H9 (cell line): Measurements from ENCODE around the gene TGFBR2. TPM values are rescaled to one million over a fixed set of nuclear protein-coding genes. Genes with fewer than 3 reads are reported as not detected.

ENCODE experiments used
- DNase-seq: peaks from one replicate; pipeline ENCODE4 v3.0.0-alpha.2; 2017
- H2AFZ ChIP-seq: one replicate; pipeline ENCODE4 v1.6.1; 2013; ENCODE audit warnings: mild to moderate bottlenecking, low read length, control low read depth, moderate library complexity
- H2AK5ac ChIP-seq: 2 replicates; pipeline ENCODE4 v1.6.1; 2013; ENCODE audit warnings: low read length, control low read depth, mixed read lengths; ENCODE audit not compliant: insufficient read length
- H2BK120ac ChIP-seq: one replicate; pipeline ENCODE4 v1.6.1; 2013; ENCODE audit warnings: low read depth, mild to moderate bottlenecking, low read length, control low read depth, inconsistent platforms; ENCODE audit not compliant: poor library complexity, severe bottlenecking
- H2BK12ac ChIP-seq: 2 replicates; pipeline ENCODE4 v1.6.1; 2013; ENCODE audit warnings: low read length, control low read depth, mixed read lengths, low read depth; ENCODE audit not compliant: insufficient read length
- H2BK15ac ChIP-seq: 2 replicates; pipeline ENCODE4 v1.6.1; 2013; ENCODE audit warnings: low read depth, low read length, control low read depth
- H2BK20ac ChIP-seq: one replicate; pipeline ENCODE4 v1.6.1; 2013; ENCODE audit warnings: low read depth, mild to moderate bottlenecking, low read length, control low read depth, inconsistent platforms; ENCODE audit not compliant: poor library complexity, severe bottlenecking
- H2BK5ac ChIP-seq: 2 replicates; pipeline ENCODE4 v1.6.1; 2013; ENCODE audit warnings: low read length, control low read depth, mixed read lengths; ENCODE audit not compliant: insufficient read length
- H3K14ac ChIP-seq: 2 replicates; pipeline ENCODE4 v1.6.1; 2013; ENCODE audit warnings: low read length, control low read depth; ENCODE audit not compliant: insufficient read depth
- H3K18ac ChIP-seq: 2 replicates; pipeline ENCODE4 v1.6.1; 2013; ENCODE audit warnings: low read depth, mild to moderate bottlenecking, mixed read lengths, low read length, control low read depth; ENCODE audit not compliant: insufficient read length
- H3K23ac ChIP-seq: 2 replicates; pipeline ENCODE4 v1.6.1; 2013; ENCODE audit warnings: low read length, control low read depth, mixed read lengths, low read depth; ENCODE audit not compliant: insufficient read length
- H3K23me2 ChIP-seq: 2 replicates; pipeline ENCODE4 v1.6.1; 2013; ENCODE audit warnings: low read depth, mild to moderate bottlenecking, mixed read lengths, low read length, control low read depth; ENCODE audit not compliant: insufficient read length, poor library complexity, severe bottlenecking
- H3K27ac ChIP-seq: 2 replicates; pipeline ENCODE4 v1.5.1; 2013; ENCODE audit warnings: low read length, control low read depth, mixed read lengths, low read depth; ENCODE audit not compliant: insufficient read length
- H3K27me3 ChIP-seq: 2 replicates; pipeline ENCODE4 v1.6.1; 2013; ENCODE audit warnings: low read length, control low read depth, inconsistent platforms; ENCODE audit not compliant: insufficient read depth
- H3K4ac ChIP-seq: 2 replicates; pipeline ENCODE4 v1.6.1; 2013; ENCODE audit warnings: low read depth, mild to moderate bottlenecking, control low read depth, inconsistent platforms, low read length, moderate library complexity
- H3K4me1 ChIP-seq: 2 replicates; pipeline ENCODE4 v1.6.1; 2013; ENCODE audit warnings: low read length, control low read depth, inconsistent platforms; ENCODE audit not compliant: insufficient read depth
- H3K4me2 ChIP-seq: 2 replicates; pipeline ENCODE4 v1.6.1; 2013; ENCODE audit warnings: low read length, control low read depth, mixed read lengths; ENCODE audit not compliant: insufficient read length, insufficient read depth
- H3K56ac ChIP-seq: 2 replicates; pipeline ENCODE4 v1.6.1; 2013; ENCODE audit warnings: low read depth, mild to moderate bottlenecking, mixed read lengths, low read length, control low read depth; ENCODE audit not compliant: insufficient read length
- H3K79me1 ChIP-seq: 2 replicates; pipeline ENCODE4 v1.6.1; 2013; ENCODE audit warnings: low read depth, mild to moderate bottlenecking, moderate library complexity, low read length, control low read depth, inconsistent platforms; ENCODE audit not compliant: insufficient read depth, poor library complexity, severe bottlenecking
- H3K79me2 ChIP-seq: 2 replicates; pipeline ENCODE4 v1.6.1; 2013; ENCODE audit warnings: low read length, control low read depth, inconsistent platforms; ENCODE audit not compliant: insufficient read depth
- H3K9ac ChIP-seq: 2 replicates; pipeline ENCODE4 v1.6.1; 2013; ENCODE audit warnings: low read length, control low read depth, mixed read lengths; ENCODE audit not compliant: insufficient read length; ENCODE audit errors: extremely low read depth
- H3K9me3 ChIP-seq: one replicate; pipeline ENCODE4 v1.6.1; 2013; ENCODE audit warnings: low read depth, low read length, inconsistent platforms; ENCODE audit not compliant: control insufficient read depth
- H3T11ph ChIP-seq: one replicate; pipeline ENCODE4 v1.6.1; 2013; ENCODE audit warnings: mild to moderate bottlenecking, low read length, control low read depth, inconsistent platforms
- H4K20me1 ChIP-seq: one replicate; pipeline ENCODE4 v1.6.1; 2013; ENCODE audit not compliant: control insufficient read depth, insufficient read length, insufficient read depth
- H4K5ac ChIP-seq: 2 replicates; pipeline ENCODE4 v1.6.1; 2013; ENCODE audit warnings: low read depth, mild to moderate bottlenecking, mixed read lengths, low read length, control low read depth; ENCODE audit not compliant: insufficient read length
- H4K8ac ChIP-seq: replicated peaks from 2 replicates; pipeline ENCODE4 v1.6.1; 2013; ENCODE audit warnings: low read length, control low read depth, mixed read lengths, low read depth; ENCODE audit not compliant: insufficient read length
- H4K91ac ChIP-seq: 2 replicates; pipeline ENCODE4 v1.6.1; 2013; ENCODE audit warnings: low read depth, mild to moderate bottlenecking, moderate library complexity, mixed read lengths, low read length, control low read depth; ENCODE audit not compliant: insufficient read length
- H3K27ac Mint-ChIP-seq, 3 experiments: 2 replicates in 2 of 3; 3 replicates in 1 of 3; pipeline ENCODE4 v1.8.0; 2020 to 2021; ENCODE audit warnings: mixed read lengths in 3 of 3, mild to moderate bottlenecking in 1 of 3, moderate library complexity in 1 of 3
- H3K27me3 Mint-ChIP-seq: 2 replicates; pipeline ENCODE4 v1.8.0; 2021; ENCODE audit warnings: low read depth, mild to moderate bottlenecking, moderate library complexity, mixed read lengths
- H3K36me3 Mint-ChIP-seq, 3 experiments: 2 replicates in 2 of 3; 3 replicates in 1 of 3; pipeline ENCODE4 v1.8.0; 2020 to 2021; ENCODE audit warnings: low read depth in 3 of 3, mixed read lengths in 3 of 3; ENCODE audit not compliant: insufficient read depth in 1 of 3
- H3K4me1 Mint-ChIP-seq, 2 experiments: 2 replicates each; pipeline ENCODE4 v1.8.0; 2020; ENCODE audit warnings: mixed read lengths in 2 of 2
- H3K4me3 Mint-ChIP-seq, 2 experiments: 2 replicates in 1 of 2; 3 replicates in 1 of 2; pipeline ENCODE4 v1.8.0; 2020 to 2021; ENCODE audit warnings: mild to moderate bottlenecking in 2 of 2, mixed read lengths in 2 of 2, moderate library complexity in 1 of 2
- H3K9me3 Mint-ChIP-seq, 2 experiments: 2 replicates in 1 of 2; 3 replicates in 1 of 2; pipeline ENCODE4 v1.8.0; 2020; ENCODE audit warnings: mild to moderate bottlenecking in 2 of 2, mixed read lengths in 2 of 2, moderate library complexity in 1 of 2
- CTCF ChIP-seq: fragments of 200-600 bp; sonication (generic); conservative IDR thresholded peaks from 3 replicates; pipeline ENCODE4 v1.8.0; 2021; ENCODE audit warnings: antibody characterized with exemption, mild to moderate bottlenecking
- whole genome bisulfite sequencing: extraction: QIAGEN DNeasy Blood & Tissue Kit; methylation state at CpG from one replicate; pipeline ENCODE4 v1.1.7; 2013; ENCODE audit warnings: missing lambda C conversion rate, low lambda C conversion rate, mixed read lengths; ENCODE audit not compliant: insufficient read length; ENCODE audit errors: extremely low coverage; 5-methylcytosine and 5-hydroxymethylcytosine counted together
- total RNA-seq: library from RNA; stranded (reverse); gene quantifications from 2 replicates; pipeline ENCODE4 v1.2.1, GENCODE V29; 2021

The TGFBR2 gene
- total RNA-seq, 1 experiment from 2014 or later = 10.6 TPM

GRCh38 chr3:30673425-30674341, 67.3 kb downstream of the TGFBR2 start:
- Histone ChIP-seq H4K20me1 (no peaks in the 10 kb centered on the region), H2BK15ac (no peak overlapping the region), H3T11ph (no peak overlapping the region), H3K27me3 (no peaks in the 10 kb centered on the region), H4K5ac (no peak overlapping the region), H2BK20ac (no peak overlapping the region), H2BK5ac (no peak overlapping the region), H3K9me3 (no peaks in the 10 kb centered on the region), H3K4me1 (no peaks in the 10 kb centered on the region), H3K18ac (no peak overlapping the region), H3K27ac (no peak overlapping the region), H4K8ac (no peak overlapping the region), H3K56ac (no peak overlapping the region), H2BK120ac (no peak overlapping the region), H3K23ac (no peak overlapping the region), H3K23me2 (no peaks in the 10 kb centered on the region), H3K79me2 (0 out of 2 replicates have a peak, but pooled peaks cover 2% of the 10 kb centered on the region), H3K9ac (no peak overlapping the region), H3K14ac (no peak overlapping the region), H4K91ac (no peak overlapping the region), H3K4ac (no peak overlapping the region), H2AK5ac (no peak overlapping the region), H3K79me1 (no peaks in the 10 kb centered on the region), H2BK12ac (no peak overlapping the region), H3K4me2 (no peak overlapping the region), H2AFZ (no peak overlapping the region)
- H3K4me3 Mint-ChIP-seq = no peak overlapping the region
- DNase-seq = no peak
- H3K27me3 Mint-ChIP-seq = no peaks in the 10 kb centered on the region
- peaks cover 4 to 12% of the 10 kb centered on the region in 2 experiments for H3K4me1 Mint-ChIP-seq
- no peak for TF ChIP-seq CTCF
- peaks cover 45 to 77% (median 63%) of the 10 kb centered on the region in 3 experiments for H3K36me3 Mint-ChIP-seq
- H3K9me3 Mint-ChIP-seq = no peaks in the 10 kb centered on the region
- no CpG with 5 or more reads among the region's 6 CpGs for WGBS
- 0 out of 7 replicates have a peak overlapping the region, but pooled peaks of 1 of the 3 experiments have one; percentile 31 for H3K27ac Mint-ChIP-seq
